GM23248 (cell line): ENCODE results near the gene CACNA1C.

ENCODE experiments used
- EZH2 ChIP-seq: fragments of 200-600 bp; sonication (generic); IDR thresholded peaks from 2 replicates; pipeline ENCODE4 v1.6.1; 2018; ENCODE audit warnings: antibody characterized with exemption, mild to moderate bottlenecking; ENCODE audit not compliant: insufficient read depth, poor library complexity, severe bottlenecking
- EZH2phosphoT487 ChIP-seq: fragments of 200-600 bp; sonication (generic); IDR thresholded peaks from 2 replicates; pipeline ENCODE4 v1.6.1; 2018; ENCODE audit warnings: antibody characterized with exemption, moderate library complexity, mild to moderate bottlenecking, low read depth; ENCODE audit not compliant: insufficient read depth

DNA sequence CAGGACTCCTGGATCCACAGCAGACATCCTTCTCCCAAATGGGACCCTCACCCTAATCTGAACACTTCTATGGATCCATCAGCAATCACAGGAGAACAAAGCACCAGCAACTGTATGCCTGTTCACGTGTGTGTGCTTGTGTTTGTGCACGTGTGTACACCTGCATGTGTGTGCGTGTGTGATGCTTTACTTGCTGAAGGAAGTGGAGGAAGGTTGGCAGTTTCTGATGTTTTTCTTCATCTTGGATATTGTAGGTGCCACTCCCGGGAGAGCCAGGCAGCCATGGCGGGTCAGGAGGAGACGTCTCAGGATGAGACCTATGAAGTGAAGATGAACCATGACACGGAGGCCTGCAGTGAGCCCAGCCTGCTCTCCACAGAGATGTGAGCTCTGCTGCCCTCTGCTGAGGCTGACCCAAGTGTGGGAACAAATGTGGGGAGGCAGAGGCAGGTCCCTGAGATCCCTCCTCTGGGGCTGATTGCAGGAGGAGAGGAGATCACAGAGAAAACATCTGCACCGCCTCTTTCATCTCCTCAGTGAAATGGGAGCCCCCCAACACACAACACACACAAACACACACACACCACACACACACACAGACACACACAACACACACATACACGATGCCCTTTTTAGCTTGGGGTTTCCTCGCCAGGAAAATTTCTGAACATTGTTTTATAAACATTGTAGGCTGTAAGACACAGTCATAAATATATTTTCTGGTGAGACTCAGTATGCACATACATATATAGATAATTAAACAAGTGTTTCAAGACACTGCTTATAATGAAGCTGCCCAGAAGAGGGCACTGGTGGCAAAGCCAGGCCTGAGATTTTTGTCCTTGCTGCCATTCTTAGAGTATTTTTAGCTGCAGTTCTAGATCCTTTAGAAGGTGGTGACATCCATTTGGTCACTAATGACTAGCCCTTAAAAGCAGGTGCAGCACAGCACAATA lies 629.8 kb downstream of the CACNA1C start:
- no peak for TF ChIP-seq EZH2
- TF ChIP-seq EZH2phosphoT487, result no peak
